GM03348 (cell line): ENCODE measurements around the gene STPG1.
"Not testable (repeated sequence)": the region's sequence is repeated elsewhere in the genome, so short reads cannot be mapped to it uniquely, and the experiment has no call there.

Experiments
- DNase-seq: peaks from one replicate; pipeline ENCODE4 v3.0.0; 2012; ENCODE audit warnings: low spot score

STPG1 gene, protein sequence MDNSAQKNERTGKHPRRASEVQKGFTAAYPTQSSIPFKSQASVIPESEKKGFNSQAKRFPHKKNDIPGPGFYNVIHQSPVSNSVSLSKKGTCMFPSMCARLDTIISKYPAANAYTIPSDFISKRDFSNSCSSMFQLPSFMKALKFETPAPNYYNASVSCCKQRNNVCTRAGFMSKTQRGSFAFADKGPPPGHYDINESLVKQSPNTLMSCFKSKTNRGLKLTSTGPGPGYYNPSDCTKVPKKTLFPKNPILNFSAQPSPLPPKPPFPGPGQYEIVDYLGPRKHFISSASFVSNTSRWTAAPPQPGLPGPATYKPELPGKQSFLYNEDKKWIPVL

DNA sequence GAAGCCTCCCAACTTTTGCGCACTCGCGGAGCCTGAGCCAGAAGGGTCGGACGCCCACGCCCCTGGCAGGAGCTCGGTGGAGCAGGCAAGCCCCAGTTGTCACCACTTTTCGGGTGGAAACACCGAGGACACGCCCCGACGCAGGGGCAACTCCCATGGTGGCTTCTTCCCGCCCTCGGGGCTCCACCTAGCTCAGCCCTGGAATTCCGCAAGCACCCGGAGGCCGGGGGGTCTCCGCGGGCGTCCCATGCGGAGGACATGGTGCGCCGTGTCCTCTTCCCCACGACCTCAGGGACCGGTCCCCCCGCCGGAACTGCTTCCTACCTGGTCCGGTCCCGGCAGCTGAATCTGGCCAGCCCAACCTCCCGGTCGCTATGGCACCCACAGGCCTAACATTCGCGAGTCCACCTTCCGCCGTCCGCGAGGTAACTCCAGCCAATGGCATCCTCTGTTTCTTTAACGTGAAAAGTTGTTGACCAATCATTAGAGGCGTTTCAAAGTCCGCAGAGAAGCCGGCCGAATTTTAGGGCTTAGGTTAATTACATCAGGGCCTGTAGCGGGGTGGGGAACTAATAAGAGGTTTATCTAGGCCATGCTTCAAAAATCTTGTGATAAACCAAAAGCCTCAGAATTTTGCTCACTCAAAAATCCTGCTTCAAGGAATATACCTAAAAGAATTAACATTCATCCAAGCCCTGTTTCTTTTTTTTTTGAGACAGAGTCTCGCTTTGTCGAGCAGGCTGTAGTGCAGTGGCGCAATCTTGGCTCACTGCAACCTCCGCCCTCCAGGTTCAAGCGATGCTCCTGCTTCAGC, at the start of gene STPG1:
TSS of gene STPG1 (minus strand) at position 433 of the 814 bp plus-strand sequence. CDS start 12,394 bp downstream, outside the sequence.
- peak; percentile 98 for DNase-seq

DNA sequence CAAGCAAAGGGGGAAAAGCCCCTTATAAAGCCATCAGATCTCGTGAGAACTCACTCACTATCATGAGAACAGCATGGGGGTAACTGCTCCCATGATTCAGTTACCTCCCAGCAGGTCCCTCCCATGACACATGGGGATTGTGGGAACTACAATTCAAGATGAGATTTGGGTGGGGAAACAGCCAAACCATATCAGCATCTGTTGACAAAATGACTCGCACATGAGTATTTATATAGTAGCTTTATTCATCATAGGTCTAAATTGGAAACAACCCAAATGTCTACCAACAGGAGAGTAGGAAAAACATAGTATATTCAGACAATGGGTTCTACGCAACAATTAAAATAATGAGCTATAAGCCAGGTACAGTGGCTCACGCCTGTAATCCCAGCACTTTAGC, 48.5 kb upstream of the STPG1 start:
- DNase-seq, result not testable (repeated sequence)

DNA sequence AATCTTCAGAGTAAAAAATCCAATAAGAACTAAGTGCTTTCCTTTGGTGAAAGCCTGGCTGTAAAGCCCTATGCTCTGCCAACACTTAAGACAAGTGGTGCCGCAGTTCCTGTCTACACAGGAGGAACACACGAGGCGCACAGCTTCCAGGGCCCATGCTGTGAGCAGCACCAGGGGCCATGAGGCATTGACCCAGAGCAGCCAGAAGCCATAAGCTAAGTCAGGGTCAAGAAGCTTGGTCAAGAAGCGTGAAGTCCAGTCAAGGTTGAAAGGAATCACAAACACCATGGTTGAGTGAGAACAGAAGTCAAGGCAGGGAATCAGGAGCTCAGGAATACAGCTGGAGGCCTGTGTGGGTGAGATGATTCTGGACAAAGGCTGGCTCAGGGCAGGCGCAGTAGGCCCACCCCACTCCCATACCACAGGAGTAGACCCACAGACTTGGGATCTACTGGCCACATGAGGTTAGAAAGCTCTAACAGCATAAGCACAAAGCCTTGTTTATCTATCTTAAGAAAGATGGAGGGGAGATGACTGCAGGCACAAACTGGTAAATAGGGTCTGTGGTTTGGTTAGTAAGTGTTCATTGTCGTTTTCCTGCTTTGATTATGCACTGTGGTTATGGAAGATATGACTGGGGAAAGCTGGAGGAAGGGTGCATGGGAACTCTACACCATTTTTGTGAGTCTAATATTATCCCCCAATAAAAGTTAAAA, 46.1 kb upstream of the STPG1 start:
- no peak for DNase-seq

DNA sequence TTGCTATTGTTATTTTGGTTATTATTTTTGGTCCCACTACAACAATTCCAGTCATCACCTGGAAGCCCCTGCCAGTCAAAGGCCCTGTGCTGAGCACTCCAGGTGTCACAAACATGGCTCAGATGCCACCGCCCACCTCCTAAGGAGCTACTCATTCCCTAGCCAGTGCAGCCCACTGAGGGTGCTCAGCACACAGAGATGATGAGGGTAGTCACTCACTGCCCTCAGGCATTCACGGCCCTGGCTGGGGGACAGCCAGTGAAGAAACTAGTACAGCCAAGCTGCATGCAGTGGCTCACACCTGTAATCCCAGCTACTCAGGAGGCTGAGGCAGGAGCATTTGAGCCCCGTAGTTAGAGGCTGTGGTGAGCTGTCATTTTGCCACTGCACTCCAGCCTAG, 44.3 kb upstream of the STPG1 start:
- DNase-seq, result no peak

DNA sequence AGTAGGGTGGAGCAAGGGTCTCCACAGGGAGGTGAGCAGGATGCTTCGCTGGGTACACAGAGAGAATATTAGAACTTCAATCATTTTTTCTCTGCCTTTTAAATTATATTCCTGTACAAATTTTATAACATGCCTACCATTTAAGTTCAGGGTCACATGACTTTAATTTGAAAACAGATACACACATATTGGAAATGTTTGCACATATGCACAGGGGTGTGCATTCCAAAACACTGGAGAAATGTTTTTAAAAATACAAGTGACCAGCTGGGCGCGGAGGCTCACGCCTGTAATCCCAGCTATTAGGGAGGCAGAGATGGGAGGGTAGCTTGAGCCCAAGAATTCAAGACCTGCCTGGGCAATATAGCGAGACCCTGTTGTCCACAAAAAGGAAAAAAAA, 41.7 kb upstream of the STPG1 start:
- no peak for DNase-seq

DNA sequence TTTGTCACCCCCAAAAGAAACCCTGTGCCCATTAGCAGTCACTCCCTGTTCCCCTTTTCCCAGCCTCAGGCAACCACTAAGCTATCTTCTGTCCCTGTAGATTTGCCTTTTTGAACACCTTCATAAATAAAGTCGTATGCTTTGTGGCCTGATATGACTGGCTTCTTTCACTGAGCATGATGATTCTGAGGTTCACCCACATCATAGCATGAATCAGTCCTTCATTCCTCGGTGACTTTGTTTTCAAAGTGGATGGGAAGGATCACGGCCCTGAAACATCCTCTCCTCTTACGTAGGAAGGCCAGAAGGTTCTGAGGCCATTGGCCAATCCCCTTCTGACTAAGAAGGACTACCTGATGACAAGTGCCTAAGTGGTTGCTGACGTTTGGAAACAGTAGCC, 41.1 kb upstream of the STPG1 start:
- no peak for DNase-seq

DNA sequence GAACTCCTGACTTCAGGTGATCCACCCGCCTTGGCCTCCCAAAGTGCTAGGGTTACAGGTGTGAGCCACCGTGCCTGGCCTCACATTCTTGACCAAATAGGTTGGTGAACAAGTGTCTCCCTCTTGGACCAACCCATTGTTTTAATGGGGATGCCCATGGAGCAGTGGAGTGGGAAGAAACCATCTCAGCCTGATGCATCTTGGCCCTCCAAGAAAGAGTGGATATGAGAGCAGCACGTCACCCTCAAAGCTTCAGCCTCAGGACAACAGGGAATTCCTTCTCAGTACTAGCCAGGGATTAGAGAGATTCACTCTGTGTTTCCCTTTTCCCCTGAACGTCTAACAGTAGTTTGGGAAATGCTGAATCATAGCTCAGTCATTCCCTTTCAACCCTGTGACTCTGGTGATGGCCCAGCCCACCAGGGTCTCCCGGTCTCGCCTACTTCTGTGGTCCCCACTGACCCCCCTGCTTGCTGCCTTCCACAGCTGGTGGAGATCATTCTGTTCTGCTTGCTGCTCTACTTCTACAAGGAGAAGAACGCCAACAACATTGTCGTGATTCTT, 39.4 kb upstream of the STPG1 start:
- DNase-seq, result no peak

DNA sequence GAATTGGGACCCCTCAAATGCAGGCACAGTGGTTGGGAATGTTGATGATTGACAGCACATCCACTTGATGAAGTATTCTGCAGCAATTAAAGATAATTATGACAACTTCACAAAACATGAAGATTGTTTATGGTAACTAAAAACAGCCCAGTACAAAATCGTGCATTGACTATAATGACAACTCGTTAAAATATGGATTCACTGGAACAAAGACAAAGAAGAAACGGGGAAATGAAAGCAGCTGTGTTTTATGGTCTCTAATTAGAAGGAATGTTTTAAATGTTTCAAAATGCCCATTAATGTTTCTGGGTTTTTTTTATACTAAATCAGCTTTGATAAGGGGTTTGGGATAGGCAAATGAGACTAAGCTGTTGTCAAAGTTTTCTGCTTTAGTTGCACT, 38.2 kb upstream of the STPG1 start:
- DNase-seq, result no peak

DNA sequence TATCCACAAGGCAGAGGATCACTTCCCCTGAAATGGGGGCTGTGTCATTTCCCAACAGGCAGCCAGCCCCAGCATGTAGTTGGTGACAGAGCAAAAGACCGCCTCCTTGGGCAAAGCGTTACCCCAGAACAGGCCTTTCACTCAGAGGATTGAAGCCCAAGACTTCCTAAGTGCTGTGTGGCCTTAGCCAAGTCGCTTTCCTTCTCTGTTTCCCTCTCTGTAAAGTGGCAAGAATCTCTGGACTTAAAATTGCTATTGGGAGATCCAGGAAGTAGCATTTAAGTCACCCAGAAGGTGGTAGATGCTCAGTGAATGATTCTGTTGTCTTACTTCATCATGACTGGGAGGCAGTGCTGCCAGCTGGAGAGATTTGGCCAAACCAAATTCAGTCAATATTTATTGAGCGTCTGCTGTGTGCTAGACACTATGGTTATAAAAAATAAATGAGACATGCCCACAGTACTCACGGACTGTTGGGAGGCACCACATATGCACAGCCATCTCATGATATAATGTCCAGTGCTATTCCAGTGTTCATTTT, 37.3 kb upstream of the STPG1 start:
- no peak for DNase-seq

DNA sequence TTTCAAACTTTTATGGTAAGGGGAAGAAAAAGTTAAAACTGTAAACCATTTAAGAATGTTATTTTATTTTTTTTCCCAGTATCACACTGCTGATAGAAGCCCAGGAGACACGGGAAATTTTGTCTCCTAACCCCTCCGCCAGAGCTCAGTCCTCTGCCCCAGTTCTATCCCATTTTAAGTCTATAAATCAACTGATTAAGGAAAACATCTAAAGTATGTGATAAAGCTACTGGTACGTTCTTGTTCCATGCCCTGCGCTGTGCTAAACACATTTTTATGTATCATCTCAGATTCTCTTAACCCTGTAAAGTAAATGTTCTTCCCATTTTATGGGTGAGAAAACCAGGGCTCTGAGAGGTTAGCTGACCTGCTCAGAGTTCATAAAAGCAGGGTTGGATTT, 36.7 kb upstream of the STPG1 start:
- no peak for DNase-seq

DNA sequence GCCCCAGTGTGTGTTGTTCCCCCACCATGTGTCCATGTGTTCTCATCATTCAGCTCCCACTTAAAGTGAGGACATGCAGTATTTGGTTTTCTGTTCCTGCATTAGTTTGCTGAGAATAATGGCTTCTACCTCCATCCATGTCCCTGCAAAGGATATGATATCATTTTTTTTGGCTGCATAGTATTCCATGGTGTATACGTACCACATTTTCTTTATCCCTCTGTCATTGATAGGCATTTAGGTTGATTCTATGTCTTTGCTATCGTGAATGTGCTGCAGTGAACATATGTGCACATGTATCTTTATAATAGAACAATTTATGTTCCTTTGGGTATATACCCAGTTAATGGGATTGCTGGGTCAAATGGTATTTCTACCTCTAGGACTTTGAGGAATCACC, 32.9 kb upstream of the STPG1 start:
- not testable (repeated sequence) for DNase-seq

DNA sequence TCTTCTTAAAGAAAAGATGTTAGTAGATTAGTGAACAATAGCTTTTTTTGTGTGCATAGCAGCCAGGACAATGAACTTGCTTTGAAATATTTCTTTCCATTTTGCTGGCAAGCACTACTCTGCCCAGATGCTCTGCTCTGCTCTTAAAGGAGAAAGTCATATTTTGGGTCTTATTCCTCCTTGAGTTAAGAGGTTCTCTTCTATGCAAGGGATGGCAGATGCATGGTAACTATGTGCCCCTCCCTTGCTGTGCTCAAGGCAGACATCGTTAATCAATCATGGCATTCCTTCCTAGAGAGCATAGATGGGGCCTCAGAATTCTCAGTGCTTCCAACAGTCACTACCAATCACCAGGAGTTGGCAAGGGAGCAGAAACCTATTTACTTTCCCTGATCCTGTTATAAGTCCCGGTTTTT, 29.7 kb upstream of the STPG1 start:
- peak; percentile 50 for DNase-seq

DNA sequence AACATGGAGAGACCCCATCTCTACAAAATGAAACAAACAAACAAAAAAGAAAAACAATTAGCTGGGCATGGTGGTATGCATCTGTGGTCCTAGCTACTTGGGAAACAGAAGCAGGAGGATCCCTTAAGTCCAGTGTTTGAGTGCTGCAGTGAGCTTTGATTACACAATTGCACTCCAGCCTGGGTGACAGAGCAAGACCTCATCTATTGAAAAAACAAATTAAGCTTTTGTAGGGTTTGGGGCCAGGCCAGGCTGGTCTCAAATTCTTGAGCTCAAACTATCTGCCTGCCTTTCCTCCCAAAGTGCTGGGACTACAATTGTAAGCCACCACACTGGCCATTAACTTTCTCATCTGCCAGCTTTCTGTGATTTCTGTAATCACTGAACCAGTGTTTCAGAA, 29.2 kb upstream of the STPG1 start:
- DNase-seq, result no peak

DNA sequence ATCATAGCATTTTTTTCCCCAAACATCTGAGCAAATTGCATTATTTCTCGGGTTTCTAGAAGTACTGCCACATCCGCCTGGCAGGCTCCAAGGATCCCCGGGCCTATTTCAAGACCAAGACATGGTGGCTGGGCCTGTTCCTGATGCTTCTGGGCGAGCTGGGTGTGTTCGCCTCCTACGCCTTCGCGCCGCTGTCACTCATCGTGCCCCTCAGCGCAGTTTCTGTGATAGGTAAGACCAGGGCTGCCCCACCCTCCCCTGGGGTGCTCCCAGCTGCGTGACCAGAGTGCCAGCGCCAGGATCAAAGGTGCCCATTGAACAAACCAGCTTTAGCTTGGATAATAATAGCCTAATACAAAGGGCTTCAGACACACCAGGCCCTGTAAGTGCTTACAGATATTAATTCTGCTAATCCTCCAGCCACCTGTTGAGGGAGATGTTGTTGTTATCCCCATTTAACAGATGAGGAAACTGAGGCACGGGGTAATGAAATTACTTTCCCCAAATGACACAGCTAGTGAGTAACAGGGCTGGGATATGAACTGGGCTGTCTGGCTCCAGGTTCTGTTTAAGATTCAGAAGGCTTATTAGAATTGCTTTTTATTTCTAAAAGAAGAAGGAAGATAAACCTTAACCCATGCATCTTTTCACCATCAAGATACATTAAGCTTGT, 28.6 kb upstream of the STPG1 start:
- DNase-seq, result no peak

DNA sequence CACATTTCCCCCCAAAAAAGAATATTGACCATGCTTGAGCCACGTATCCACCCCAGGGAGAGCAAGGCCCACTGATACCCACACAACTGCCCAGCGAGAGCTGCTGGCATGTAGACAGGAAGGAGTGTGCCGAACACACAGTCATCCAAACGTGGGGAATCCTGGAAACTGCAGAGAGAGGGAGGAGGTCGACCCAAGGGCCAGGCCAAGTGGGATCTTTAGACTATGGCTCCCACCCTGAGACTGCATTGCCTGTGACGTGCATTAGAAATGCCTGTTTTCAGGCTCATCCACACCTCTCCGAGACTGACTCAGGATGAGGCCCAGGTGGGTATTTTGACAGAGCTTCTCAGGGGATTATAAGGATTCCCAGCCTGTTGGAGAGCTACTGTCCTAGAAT, 27.9 kb upstream of the STPG1 start:
- DNase-seq, result no peak

DNA sequence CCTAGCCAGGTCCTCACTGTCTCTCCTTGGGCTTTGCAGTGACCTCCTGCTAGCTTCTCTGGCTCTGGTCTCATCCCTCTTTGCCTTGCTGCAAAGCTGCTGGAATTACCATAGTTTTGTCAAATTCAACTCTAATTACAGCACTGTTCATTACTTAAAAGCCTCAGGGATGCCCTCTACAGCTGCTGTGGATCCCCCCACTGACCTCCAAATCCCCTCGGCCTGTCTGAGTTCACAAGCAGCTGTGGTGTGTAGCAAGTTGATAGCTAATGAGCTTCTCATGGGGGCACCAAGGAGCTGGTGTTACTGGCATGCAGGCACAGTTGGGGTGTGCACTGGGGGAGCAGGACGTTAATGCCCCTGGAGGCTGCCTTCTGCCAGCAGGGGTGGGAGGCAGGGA, 26.9 kb upstream of the STPG1 start:
- DNase-seq, result no peak

DNA sequence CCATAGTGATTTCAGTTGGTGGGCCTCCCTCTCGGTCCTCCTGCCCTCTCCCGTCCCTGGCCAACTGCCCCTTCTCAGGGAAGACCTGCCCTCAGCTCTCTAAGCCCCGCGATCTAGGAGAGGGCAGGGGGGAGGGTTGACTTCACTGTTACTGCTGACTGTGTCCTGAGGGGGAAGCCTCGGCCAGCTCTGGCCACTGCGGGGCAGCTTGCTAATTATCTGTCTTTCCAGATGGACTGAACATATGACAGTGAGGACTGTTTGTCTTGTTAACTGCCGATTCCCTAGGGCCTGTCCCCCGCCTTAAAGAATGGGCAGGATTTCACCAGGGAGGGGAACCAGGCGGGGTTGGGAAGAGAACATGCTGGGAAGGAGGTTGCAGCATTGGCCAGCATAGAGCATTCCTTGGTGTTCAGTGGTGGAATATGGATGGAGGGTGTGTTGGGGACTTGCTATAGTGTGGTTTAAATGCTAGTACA, 24.9 kb upstream of the STPG1 start:
- DNase-seq, result peak; percentile 68

DNA sequence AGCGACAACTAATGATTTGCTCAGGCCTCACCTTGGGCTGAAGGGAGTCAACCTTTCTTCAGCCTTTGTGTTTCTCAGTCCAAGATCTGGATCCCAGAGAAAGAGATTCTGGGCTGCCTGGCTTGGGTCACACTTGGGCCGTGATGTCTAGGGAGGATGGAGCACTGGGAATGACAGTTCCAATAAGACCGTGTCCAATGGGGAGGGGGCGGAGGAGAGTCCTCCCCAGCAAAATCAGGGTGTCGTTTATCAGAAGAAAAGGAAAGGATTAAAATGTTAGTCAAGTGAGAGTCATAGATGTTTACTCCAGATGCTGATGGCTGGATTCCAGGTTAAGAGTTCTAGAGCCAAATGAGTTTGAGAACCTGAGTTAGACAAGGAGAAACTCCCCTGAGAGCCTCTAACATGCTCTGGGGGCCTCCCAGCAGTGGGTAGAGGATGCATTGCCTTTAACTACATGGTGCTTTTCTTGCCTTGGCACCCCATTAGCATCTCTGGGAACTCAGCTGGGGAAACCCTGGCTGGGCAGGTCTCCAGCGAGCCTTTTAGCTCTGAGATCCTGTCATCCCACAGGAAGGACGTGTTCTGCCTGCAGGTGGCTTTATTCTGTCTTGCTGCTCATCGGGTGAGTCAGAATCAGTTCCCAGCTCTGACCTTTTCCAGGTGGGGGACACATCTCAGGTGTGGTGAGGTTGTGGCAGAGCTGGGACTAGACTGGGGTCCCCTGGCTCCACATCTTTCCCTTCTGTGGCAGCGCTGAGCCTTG, 24.2 kb upstream of the STPG1 start:
- peak; percentile 36 for DNase-seq

DNA sequence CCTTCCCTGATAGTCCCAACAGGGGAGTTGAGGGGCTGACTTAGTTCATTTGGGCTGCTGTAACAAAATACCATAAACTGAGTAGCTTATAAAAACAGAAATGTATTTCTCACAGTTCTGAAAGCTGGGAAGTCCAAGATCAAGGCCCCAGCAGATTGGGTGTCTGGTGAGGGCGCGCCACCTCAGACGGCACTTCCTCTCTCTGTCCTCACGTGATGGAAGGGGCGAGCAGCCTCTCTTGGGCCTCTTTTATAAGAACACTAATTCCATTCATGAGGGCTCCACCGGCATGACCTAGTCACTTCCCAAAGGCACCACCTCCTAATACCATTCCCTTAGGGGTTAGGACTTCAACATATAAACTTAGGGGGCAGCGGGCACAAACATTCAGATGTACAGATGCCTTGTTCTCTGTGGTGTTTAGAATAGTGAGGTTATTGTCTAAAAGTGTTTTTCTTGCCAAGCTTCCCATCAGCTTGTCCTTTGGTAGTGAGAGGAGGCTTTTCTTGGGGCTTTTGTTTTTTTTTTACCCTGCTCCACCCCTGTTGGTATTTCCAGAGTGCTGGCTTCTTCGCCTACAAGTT, 22.3 kb upstream of the STPG1 start:
- DNase-seq, result no peak

DNA sequence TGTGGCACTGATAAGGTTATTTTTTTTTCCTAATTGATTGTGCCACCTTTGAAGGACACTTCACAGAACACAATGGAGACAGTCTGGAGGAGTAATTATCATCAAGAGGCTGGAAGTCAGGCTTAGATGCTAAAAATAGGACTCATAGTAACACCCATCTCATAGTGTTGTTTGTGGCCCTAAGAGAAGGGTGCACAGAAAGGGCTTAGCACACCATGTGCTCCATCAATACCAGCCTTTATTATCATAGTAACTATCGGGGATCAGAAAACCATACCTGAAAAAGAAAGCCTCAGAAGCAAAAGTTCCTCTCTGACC, 13.9 kb upstream of the STPG1 start:
- no peak for DNase-seq
